Measurements from ENCODE around the gene RGMB.
A peak's percentile ranks its signal among the peaks of the same experiment; 100 is the strongest.

Gene RGMB

GRCh38 chr5:98786191-98786853 lies 12.9 kb downstream of the RGMB start:
- no peak for TF ChIP-seq CTCF (IDR thresholded peaks at IDR 0.05; ENCODE audit: low read depth, low read length)

DNA sequence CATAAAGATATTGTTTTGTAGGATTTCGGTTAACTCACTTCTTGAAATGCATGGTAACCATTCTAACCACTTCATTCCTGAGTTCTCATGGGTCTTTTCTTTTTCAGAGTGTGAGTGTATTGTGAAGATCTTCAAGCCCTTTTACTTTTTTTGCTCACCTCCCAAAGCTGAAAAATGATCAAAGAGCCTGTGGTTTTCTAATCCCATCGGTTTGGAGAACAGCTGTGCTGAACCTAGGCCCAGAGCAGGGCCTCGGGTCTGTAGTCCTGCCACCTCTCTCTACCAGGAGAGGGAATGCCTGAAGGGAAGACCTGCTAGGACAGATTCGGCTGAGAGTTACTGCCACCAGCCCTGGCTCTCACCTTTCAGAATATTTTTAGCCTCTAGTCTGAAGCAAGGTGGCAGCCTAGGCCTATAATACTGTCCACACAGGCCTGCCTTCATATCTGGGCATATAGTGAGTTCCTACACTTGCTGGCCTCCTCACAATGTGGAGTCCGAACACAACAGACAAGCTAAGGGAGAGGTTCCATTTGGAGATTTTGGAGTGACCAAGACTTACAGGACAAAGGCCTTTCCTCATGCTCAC lies 13.8 kb downstream of the RGMB start:
- no peak for TF ChIP-seq CTCF (IDR thresholded peaks at IDR 0.05; ENCODE audit: low read depth, low read length)
- no peak for DNase-seq (ENCODE audit: low read depth in 2 of 2)
- H3K4me3 ChIP-seq (replicated peaks in 1 of 2; ENCODE audit: low read depth in 2 of 2, low read length in 2 of 2), result no peak overlapping the region

More at GRCh38 chr5:98786191-98786853, 12.9 kb downstream of the RGMB start:
- H3K4me3 ChIP-seq (replicated peaks in 1 of 2; ENCODE audit: low read depth in 2 of 2, low read length in 2 of 2), result no peak overlapping the region
- DNase-seq (ENCODE audit: low read depth in 2 of 2), result peak in 1 of 2 donors; percentile 56

DNA sequence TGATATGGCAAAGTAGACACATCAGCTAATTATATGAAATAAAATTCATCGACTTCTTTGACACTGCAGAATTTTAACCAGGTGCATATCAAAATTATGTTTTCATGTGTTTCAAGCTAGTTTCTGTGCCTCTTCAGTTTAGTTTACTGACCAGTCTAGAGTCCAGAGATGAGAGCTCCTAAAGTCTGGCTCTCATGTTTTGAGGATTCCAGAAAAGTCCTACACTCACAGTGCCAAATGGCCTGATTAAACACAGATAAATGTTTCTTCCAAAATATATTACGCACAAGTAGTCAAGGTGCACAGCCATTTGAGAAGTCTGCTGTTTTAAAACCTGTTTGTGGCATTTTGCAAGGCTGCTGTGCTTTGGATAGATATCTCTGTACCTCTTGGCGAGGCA lies 15.6 kb downstream of the RGMB start:
- no peak for DNase-seq (ENCODE audit: low read depth in 2 of 2)
- no peak for TF ChIP-seq CTCF (IDR thresholded peaks at IDR 0.05; ENCODE audit: low read depth, low read length)

GRCh38 chr5:98791001-98791519 lies 17.6 kb downstream of the RGMB start:
- H3K4me3 ChIP-seq (replicated peaks in 1 of 2; ENCODE audit: low read depth in 2 of 2, low read length in 2 of 2), result no peak overlapping the region
- no peak for DNase-seq (ENCODE audit: low read depth in 2 of 2)
- no peak for TF ChIP-seq CTCF (IDR thresholded peaks at IDR 0.05; ENCODE audit: low read depth, low read length)

More for the DNA sequence above, 15.6 kb downstream of the RGMB start:
- H3K4me3 ChIP-seq (replicated peaks in 1 of 2; ENCODE audit: low read depth in 2 of 2, low read length in 2 of 2), result no peak overlapping the region

- no peak for DNase-seq (ENCODE audit: low read depth in 2 of 2)
- H3K4me3 ChIP-seq (replicated peaks in 1 of 2; ENCODE audit: low read depth in 2 of 2, low read length in 2 of 2), result no peak overlapping the region
- no peak for TF ChIP-seq CTCF (IDR thresholded peaks at IDR 0.05; ENCODE audit: low read depth, low read length)
Observed at GRCh38 chr5:98791898-98792580, 18.6 kb downstream of the RGMB start.

DNA sequence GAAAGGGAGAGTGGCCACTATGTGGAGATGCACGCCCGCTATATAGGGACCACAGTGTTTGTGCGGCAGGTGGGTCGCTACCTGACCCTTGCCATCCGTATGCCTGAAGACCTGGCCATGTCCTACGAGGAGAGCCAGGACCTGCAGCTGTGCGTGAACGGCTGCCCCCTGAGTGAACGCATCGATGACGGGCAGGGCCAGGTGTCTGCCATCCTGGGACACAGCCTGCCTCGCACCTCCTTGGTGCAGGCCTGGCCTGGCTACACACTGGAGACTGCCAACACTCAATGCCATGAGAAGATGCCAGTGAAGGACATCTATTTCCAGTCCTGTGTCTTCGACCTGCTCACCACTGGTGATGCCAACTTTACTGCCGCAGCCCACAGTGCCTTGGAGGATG lies 19.8 kb downstream of the RGMB start:
- DNase-seq (ENCODE audit: low read depth in 2 of 2), result no peak
- TF ChIP-seq CTCF (IDR thresholded peaks at IDR 0.05; ENCODE audit: low read depth, low read length), result no peak
- H3K4me3 ChIP-seq (replicated peaks in 1 of 2; ENCODE audit: low read depth in 2 of 2, low read length in 2 of 2), result no peak overlapping the region
